ENCODE measurements around the gene KIF14. TPM values are rescaled to one million over a fixed set of nuclear protein-coding genes. Genes with fewer than 3 reads are reported as not detected.
"Not testable (repeated sequence)": the region's sequence is repeated elsewhere in the genome, so short reads cannot be mapped to it uniquely, and the experiment has no call there.

Gene KIF14
- total and polyA plus RNA-seq, 2 donors (not counting 3 experiments of a cell fraction or from before 2014, with no cell fraction given), result 1.5 to 13.8 TPM

DNA sequence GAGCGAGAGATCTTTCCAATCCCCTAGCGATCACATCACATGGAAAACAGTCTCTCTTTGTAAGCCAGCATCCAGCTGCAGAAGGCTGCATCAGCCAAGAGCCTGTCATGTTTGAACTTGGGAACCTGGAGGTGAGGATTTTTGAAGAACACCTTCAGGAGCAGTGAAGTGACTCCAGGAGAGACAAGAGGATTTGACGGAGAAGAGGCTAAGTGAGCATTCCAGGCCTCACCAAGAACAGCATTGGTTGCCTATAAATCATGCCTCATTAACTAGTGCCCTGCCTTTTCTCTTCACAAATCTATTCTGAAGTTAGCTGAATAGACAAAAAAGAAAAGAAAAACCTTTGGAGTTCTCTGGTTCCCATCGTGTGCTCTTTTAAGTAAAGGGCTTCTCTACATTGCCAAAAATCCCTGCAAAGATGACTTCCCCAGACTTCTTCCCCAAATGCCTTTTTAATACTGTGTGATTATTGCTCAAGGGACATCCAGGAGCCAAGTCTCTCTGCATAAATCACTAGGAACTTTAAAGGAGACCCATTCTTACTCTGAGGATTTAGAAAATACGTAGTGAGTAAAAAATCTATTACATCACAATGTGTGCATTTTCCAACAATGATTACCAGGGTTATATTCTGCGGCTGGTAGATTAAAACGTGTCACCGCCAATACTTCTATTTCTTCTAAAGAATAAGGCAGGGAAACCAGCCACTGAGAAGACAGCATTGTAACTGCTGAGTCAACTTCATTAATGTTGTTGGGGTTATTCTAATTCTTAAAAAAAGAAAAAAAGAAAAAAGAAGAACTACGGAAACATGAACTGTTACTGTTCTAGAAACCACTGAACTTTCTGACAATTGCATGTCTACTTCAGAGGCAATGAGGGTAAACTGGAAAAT lies 95.2 kb downstream of the KIF14 start:
- H3K4me3 ChIP-seq (replicated peaks in 1 of 3; ENCODE audit: insufficient read depth in 1 of 3, low read depth in 1 of 3, low read length in 3 of 3), result no peak overlapping the region
- no peaks in the 10 kb centered on the region for H4K20me1 ChIP-seq (replicated peaks; ENCODE audit: control insufficient read depth, extremely low read depth, insufficient read depth, low read length)
- no peaks in the 10 kb centered on the region for H3K79me2 ChIP-seq (ENCODE audit: control insufficient read depth, insufficient read depth, low read length)
- H3K9me3 ChIP-seq (replicated peaks; ENCODE audit: control insufficient read depth, insufficient read depth, low read length), result no peaks in the 10 kb centered on the region
- H3K27ac ChIP-seq (ENCODE audit: insufficient read depth, low read depth, low read length), result no peak overlapping the region
- H3K27me3 ChIP-seq (ENCODE audit: control insufficient read depth in 2 of 2, insufficient read depth in 2 of 2, low read length in 2 of 2), result no peaks in the 10 kb centered on the region
- H3K9me1 ChIP-seq (replicated peaks; ENCODE audit: control insufficient read depth, extremely low read depth, insufficient read depth, low read length), result no peaks in the 10 kb centered on the region
- dilution Hi-C loops (cut with MboI; ENCODE audit: extremely low pct_ligation_motif_present, low sequenced_read_pairs) (no loop called here), intact Hi-C loops (cut with micrococcal nuclease) (no loop called here)
- TF ChIP-seq JUN (IDR thresholded peaks at IDR 0.05; ENCODE audit: borderline replicate concordance, insufficient read depth, insufficient read length, low read depth) (no peak), MAX (IDR thresholded peaks at IDR 0.05; ENCODE audit: insufficient read depth, insufficient read length) (no peak), FOS (IDR thresholded peaks at IDR 0.05; ENCODE audit: borderline replicate concordance, insufficient read depth, low read length) (no peak), POLR2AphosphoS5 (IDR thresholded peaks at IDR 0.05; ENCODE audit: insufficient read depth, low read depth, low read length) (no peak), EZH2 (IDR thresholded peaks at IDR 0.05; ENCODE audit: borderline replicate concordance, low read depth, low read length, severe bottlenecking) (no peak), MYC (IDR thresholded peaks at IDR 0.05; ENCODE audit: low read depth, low read length) (no peak), GATA2 (IDR thresholded peaks at IDR 0.05; ENCODE audit: insufficient read depth, insufficient read length, low read depth, low read length) (no peak), POLR2A (IDR thresholded peaks at IDR 0.05; ENCODE audit: low read depth, low read length) (no peak), CTCF (IDR thresholded peaks at IDR 0.05; ENCODE audit: extremely low read depth in 1 of 2, insufficient read depth in 1 of 2, low read depth in 1 of 2, low read length in 2 of 2) (no peak)
- no peaks in the 10 kb centered on the region for H3K4me1 ChIP-seq (ENCODE audit: control insufficient read depth, extremely low read depth, insufficient read depth, low read length)
- ChIA-PET CTCF (no interaction called here), POLR2A (no interaction called here)
- no peak overlapping the region for H3K9ac ChIP-seq (replicated peaks; ENCODE audit: extremely low read depth, insufficient read depth, low read length)
- no peak for FAIRE-seq
- no peak overlapping the region for H2AFZ ChIP-seq (ENCODE audit: low read depth, low read length)
- DNase-seq (ENCODE audit: low read depth, low spot score), result no peak
- H3K4me2 ChIP-seq (ENCODE audit: insufficient read depth, low read length), result no peak overlapping the region
- no peaks in the 10 kb centered on the region for H3K36me3 ChIP-seq (ENCODE audit: control insufficient read depth in 2 of 2, extremely low read depth in 1 of 2, insufficient read depth in 2 of 2, low read length in 2 of 2)
- no TSS peak for BruUV-seq (replicated peaks)

- H3K4me3 ChIP-seq (replicated peaks in 1 of 3; ENCODE audit: insufficient read depth in 1 of 3, low read depth in 1 of 3, low read length in 3 of 3); H3K79me2 ChIP-seq (ENCODE audit: control insufficient read depth, insufficient read depth, low read length); BruUV-seq (replicated peaks); H4K20me1 ChIP-seq (replicated peaks; ENCODE audit: control insufficient read depth, extremely low read depth, insufficient read depth, low read length); FAIRE-seq; H2AFZ ChIP-seq (ENCODE audit: low read depth, low read length); H3K4me2 ChIP-seq (ENCODE audit: insufficient read depth, low read length); H3K9me1 ChIP-seq (replicated peaks; ENCODE audit: control insufficient read depth, extremely low read depth, insufficient read depth, low read length); dilution Hi-C loops (cut with MboI; ENCODE audit: extremely low pct_ligation_motif_present, low sequenced_read_pairs); H3K36me3 ChIP-seq (ENCODE audit: control insufficient read depth in 2 of 2, extremely low read depth in 1 of 2, insufficient read depth in 2 of 2, low read length in 2 of 2); H3K27me3 ChIP-seq (ENCODE audit: control insufficient read depth in 2 of 2, insufficient read depth in 2 of 2, low read length in 2 of 2); H3K9me3 ChIP-seq (replicated peaks; ENCODE audit: control insufficient read depth, insufficient read depth, low read length); intact Hi-C loops (cut with micrococcal nuclease); POLR2A ChIA-PET; H3K4me1 ChIP-seq (ENCODE audit: control insufficient read depth, extremely low read depth, insufficient read depth, low read length); DNase-seq (ENCODE audit: low read depth, low spot score); H3K9ac ChIP-seq (replicated peaks; ENCODE audit: extremely low read depth, insufficient read depth, low read length); H3K27ac ChIP-seq (ENCODE audit: insufficient read depth, low read depth, low read length): not testable (repeated sequence)
- CTCF ChIA-PET, result interaction anchor here (1.8 kb wide), 1 partner anchor 34 kb away, joined by 5 read pairs; no protein-coding TSS in a partner anchor
These were observed 96.0 kb downstream of the KIF14 start for GRCh38 chr1:200524551-200524950.

Measured in endothelial cell of umbilical vein (primary cell).